MCF 10A (cell line): Measurements from ENCODE around the gene CLP1. TPM values are rescaled to one million over a fixed set of nuclear protein-coding genes. Genes with fewer than 3 reads are reported as not detected.

Source experiments
- BruUV-seq: library from RNA; stranded (reverse); fragments of 400-500 nt; replicated peaks from 2 replicates; lab custom pipeline; 2021; lab: Mats Ljungman, UMichigan
- CTCF ChIA-PET: fragments of 300-600 bp; sonication (Branson Sonifier 250); formaldehyde crosslinking; extraction: SDS; loops from one replicate; lab custom pipeline; 2021; ENCODE audit warnings: antibody characterized with exemption, inconsistent platforms; lab: Yijun Ruan, JAX
- POLR2A ChIA-PET: fragments of 300-600, 350-650 bp; sonication (Branson Sonifier 250); formaldehyde crosslinking; extraction: SDS; loops from one replicate; lab custom pipeline; 2020; ENCODE audit warnings: antibody characterized with exemption, inconsistent platforms; lab: Yijun Ruan, JAX
- DNase-seq: peaks from one replicate; pipeline ENCODE4 v3.0.0-alpha.2; 2018; ENCODE audit not compliant: unreplicated experiment
- H3K27ac Mint-ChIP-seq: one replicate; pipeline ENCODE4 v1.8.0; 2022; ENCODE audit warnings: mild to moderate bottlenecking, low read depth, mixed read lengths; ENCODE audit not compliant: unreplicated experiment
- H3K27me3 Mint-ChIP-seq: one replicate; pipeline ENCODE4 v1.8.0; 2022; ENCODE audit warnings: mixed read lengths; ENCODE audit not compliant: insufficient read depth, unreplicated experiment
- H3K36me3 Mint-ChIP-seq: one replicate; pipeline ENCODE4 v1.8.0; 2022; ENCODE audit warnings: mild to moderate bottlenecking, moderate library complexity, mixed read lengths; ENCODE audit not compliant: insufficient read depth, unreplicated experiment
- H3K4me1 Mint-ChIP-seq: one replicate; pipeline ENCODE4 v1.8.0; 2022; ENCODE audit warnings: mixed read lengths; ENCODE audit not compliant: insufficient read depth, unreplicated experiment
- H3K4me3 Mint-ChIP-seq: one replicate; pipeline ENCODE4 v1.8.0; 2022; ENCODE audit warnings: mild to moderate bottlenecking, moderate library complexity, mixed read lengths; ENCODE audit not compliant: unreplicated experiment
- H3K9me3 Mint-ChIP-seq: one replicate; pipeline ENCODE4 v1.8.0; 2022; ENCODE audit warnings: mixed read lengths; ENCODE audit not compliant: unreplicated experiment
- intact Hi-C: fragments of 100-400 bp; cut with micrococcal nuclease; formaldehyde crosslinking; loops from 2 replicates; pipeline ENCODE4 v1.14.1; 2022
- total RNA-seq: library from RNA; stranded (reverse); gene quantifications from 2 replicates; pipeline ENCODE4 v1.2.3, GENCODE V29; 2022
- TF ChIP-seq, protein P1 (sequence below): fragments of 200-600 bp; IDR thresholded peaks from one replicate; pipeline ENCODE4 v1.8.0; 2022; ENCODE audit warnings: antibody characterized with exemption, mild to moderate bottlenecking; ENCODE audit not compliant: unreplicated experiment

The CLP1 gene
- total RNA-seq, 1 experiment from 2014 or later = 9.2 TPM

DNA sequence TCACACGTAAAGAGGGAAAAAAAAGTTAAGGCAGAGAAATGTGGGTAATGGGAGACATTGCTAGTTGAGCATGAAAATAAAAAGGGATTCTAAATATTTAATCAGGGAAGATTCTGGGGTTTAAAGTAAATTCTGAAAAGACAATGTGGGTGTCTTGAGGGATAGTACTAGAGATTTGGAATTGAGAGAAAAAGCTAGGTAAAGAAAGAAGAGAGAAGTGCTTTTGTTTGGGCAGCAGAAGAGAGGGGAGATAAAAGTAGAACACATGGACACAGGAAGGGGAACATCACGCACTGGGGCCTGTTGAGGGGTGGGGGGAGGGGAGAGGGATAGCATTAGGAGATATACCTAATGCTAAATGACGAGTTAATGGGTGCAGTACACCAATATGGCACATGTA is 4.4 kb upstream of the CLP1 start:
- Mint-ChIP-seq H3K4me1 (peaks cover 31% of the 10 kb centered on the region), H3K36me3 (peaks cover 8% of the 10 kb centered on the region), H3K9me3 (no peaks in the 10 kb centered on the region), H3K27ac (no peak overlapping the region), H3K27me3 (peaks cover 13% of the 10 kb centered on the region), H3K4me3 (no peak overlapping the region)
- ChIA-PET POLR2A (no interaction called here), CTCF (interaction anchor here (0.6 to 2.5 kb wide), 5 partner anchors 9 to 197 kb away, joined by 3 to 9 read pairs (median 4); partner anchors contain the start of gene UBE2L6)
- intact Hi-C loops = no loop called here
- TF ChIP-seq, protein P1, sequence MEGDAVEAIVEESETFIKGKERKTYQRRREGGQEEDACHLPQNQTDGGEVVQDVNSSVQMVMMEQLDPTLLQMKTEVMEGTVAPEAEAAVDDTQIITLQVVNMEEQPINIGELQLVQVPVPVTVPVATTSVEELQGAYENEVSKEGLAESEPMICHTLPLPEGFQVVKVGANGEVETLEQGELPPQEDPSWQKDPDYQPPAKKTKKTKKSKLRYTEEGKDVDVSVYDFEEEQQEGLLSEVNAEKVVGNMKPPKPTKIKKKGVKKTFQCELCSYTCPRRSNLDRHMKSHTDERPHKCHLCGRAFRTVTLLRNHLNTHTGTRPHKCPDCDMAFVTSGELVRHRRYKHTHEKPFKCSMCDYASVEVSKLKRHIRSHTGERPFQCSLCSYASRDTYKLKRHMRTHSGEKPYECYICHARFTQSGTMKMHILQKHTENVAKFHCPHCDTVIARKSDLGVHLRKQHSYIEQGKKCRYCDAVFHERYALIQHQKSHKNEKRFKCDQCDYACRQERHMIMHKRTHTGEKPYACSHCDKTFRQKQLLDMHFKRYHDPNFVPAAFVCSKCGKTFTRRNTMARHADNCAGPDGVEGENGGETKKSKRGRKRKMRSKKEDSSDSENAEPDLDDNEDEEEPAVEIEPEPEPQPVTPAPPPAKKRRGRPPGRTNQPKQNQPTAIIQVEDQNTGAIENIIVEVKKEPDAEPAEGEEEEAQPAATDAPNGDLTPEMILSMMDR = no peak
- BruUV-seq = no TSS peak
- DNase-seq = no peak

DNA sequence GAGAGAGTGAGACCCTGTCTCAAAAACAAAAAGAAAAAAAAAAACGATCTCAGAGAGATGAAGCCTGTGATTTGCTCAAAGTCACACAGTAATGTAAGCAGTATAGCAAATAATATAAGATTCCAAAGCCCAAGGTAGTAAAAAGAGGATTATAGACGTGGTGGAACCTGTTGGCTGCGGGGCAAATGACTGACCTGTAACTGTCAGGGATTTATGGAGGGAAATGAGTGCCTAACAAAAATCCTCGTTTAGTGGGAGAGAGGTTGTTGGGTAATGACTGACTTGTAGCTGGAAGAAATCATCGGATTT is 723 bp upstream of the CLP1 start:
- H3K9me3 Mint-ChIP-seq = no peaks in the 10 kb centered on the region
- no peaks in the 10 kb centered on the region for H3K27me3 Mint-ChIP-seq
- peak overlapping the region; percentile 97 for H3K27ac Mint-ChIP-seq
- TF ChIP-seq, protein P1 = no peak
- peaks cover 12% of the 10 kb centered on the region for H3K4me1 Mint-ChIP-seq
- TSS peak; percentile 98 for BruUV-seq
- intact Hi-C loops = loop anchor here (1.0 kb wide), 1 partner anchor 10 kb away; no protein-coding TSS in a partner anchor
- H3K4me3 Mint-ChIP-seq = peak overlapping the region; percentile 100
- ChIA-PET CTCF (interaction anchor here (0.6 to 1.8 kb wide), 9 partner anchors 9 to 309 kb away, joined by 3 to 6 read pairs (median 4); partner anchors contain the start of gene UBE2L6), POLR2A (interaction anchor here (0.7 to 3.2 kb wide), 10 partner anchors 8 to 920 kb away, joined by 3 to 36 read pairs (median 6); partner anchors contain the start of genes MED19, TIMM10, TMX2 and UBE2L6)
- no peak for DNase-seq
- peaks cover 43% of the 10 kb centered on the region for H3K36me3 Mint-ChIP-seq

DNA sequence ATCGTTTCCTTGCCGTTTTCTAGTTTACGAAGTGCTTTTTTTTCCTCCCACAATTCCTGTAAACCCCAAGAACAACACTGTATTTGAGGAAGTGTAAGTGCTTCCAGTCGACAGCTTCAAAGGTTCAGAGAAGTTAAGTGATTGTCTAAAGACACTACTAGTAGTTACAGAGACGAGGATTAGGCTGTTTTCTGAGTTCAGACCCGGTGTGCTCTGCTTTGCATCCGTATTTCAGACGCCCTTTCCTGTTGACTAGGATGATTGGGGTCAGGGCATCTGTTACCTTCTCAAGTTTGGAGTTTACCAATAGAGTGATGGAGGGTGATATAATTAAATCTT is 430 bp downstream of the CLP1 start:
- ChIA-PET POLR2A (interaction anchor here (0.6 to 3.2 kb wide), 6 partner anchors 8 to 127 kb away, joined by 3 to 36 read pairs (median 8); partner anchors contain the start of genes MED19, TIMM10, TMX2 and UBE2L6), CTCF (interaction anchor here (0.6 to 1.8 kb wide), 5 partner anchors 14 to 227 kb away, joined by 3 to 5 read pairs (median 4); no protein-coding TSS in a partner anchor)
- BruUV-seq = TSS peak; percentile 75
- H3K4me3 Mint-ChIP-seq = peak overlapping the region; percentile 100
- peak overlapping the region; percentile 97 for H3K27ac Mint-ChIP-seq
- no peaks in the 10 kb centered on the region for H3K27me3 Mint-ChIP-seq
- no peak for DNase-seq
- TF ChIP-seq, protein P1 = no peak
- intact Hi-C loops = no loop called here
- peaks cover 15% of the 10 kb centered on the region for H3K4me1 Mint-ChIP-seq
- H3K9me3 Mint-ChIP-seq = no peaks in the 10 kb centered on the region
- peaks cover 55% of the 10 kb centered on the region for H3K36me3 Mint-ChIP-seq

DNA sequence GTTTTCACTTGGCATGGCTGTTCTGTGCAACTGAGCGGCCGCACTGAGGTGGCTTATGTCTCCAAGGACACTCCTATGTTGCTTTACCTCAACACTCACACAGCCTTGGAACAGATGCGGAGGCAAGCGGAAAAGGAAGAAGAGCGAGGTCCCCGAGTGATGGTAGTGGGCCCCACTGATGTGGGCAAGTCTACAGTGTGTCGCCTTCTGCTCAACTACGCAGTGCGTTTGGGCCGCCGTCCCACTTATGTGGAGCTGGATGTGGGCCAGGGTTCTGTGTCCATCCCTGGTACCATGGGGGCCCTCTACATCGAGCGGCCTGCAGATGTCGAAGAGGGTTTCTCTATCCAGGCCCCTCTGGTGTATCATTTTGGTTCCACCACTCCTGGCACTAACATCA is 2.1 kb downstream of the CLP1 start:
- DNase-seq = no peak
- TF ChIP-seq, protein P1 = no peak
- ChIA-PET CTCF (interaction anchor here (0.6 to 1.3 kb wide), 4 partner anchors 72 to 366 kb away, joined by 3 to 5 read pairs (median 3); partner anchors contain the start of gene UBE2L6), POLR2A (no interaction called here)
- BruUV-seq = TSS peak; percentile 14
- Mint-ChIP-seq H3K4me1 (peaks cover 17% of the 10 kb centered on the region), H3K4me3 (no peak overlapping the region), H3K27me3 (no peaks in the 10 kb centered on the region), H3K27ac (no peak overlapping the region), H3K9me3 (no peaks in the 10 kb centered on the region), H3K36me3 (peaks cover 63% of the 10 kb centered on the region)
- intact Hi-C loops = no loop called here
